Liver (tissue), 3 donors: ENCODE data around the gene FEV.

Source experiments
- CTCF ChIP-seq: fragments of 150-350 bp; IDR thresholded peaks from 2 replicates; pipeline ENCODE4 v1.5.1; 2017; ENCODE audit warnings: improper control_type of control experiment, low read depth, low read length; ENCODE audit not compliant: missing input control
- TAF1 ChIP-seq: conservative IDR thresholded peaks from 2 replicates; pipeline ENCODE4 v1.6.1; 2016; ENCODE audit warnings: antibody characterized with exemption, mild to moderate bottlenecking
- donor health status: healthy.
- donor health status: healthy.

GRCh38 chr2:218964041-218964771 lies 20.8 kb downstream of the FEV start:
- TF ChIP-seq CTCF (no peak), TAF1 (no peak)
